Peyer's patch (tissue), 4 donors: Measurements from ENCODE around the gene TSPAN15.

Experiments used
- CTCF ChIP-seq, 6 experiments: fragments of 450-650 bp in 4 of 6; fragments of 200-600 bp in 2 of 6; sonication (generic) in 1 of 6; IDR thresholded peaks; one replicate each; pipeline ENCODE4 v1.5.1; 2017 to 2019; ENCODE audit warnings: antibody characterized with exemption in 6 of 6, mild to moderate bottlenecking in 3 of 6, moderate library complexity in 1 of 6
- POLR2A ChIP-seq, 2 donors: fragments of 450-650 bp; IDR thresholded peaks; one replicate each; pipeline ENCODE4 v1.5.1; 2017; ENCODE audit warnings: antibody characterized with exemption in 2 of 2, mild to moderate bottlenecking in 2 of 2, moderate library complexity in 2 of 2

GRCh38 chr10:69415049-69415448, 36.2 kb upstream of the TSPAN15 start:
- no peak for TF ChIP-seq CTCF (IDR thresholded peaks at IDR 0.05)
- no peak for TF ChIP-seq POLR2A (IDR thresholded peaks at IDR 0.05)
